Neural cell (in vitro differentiated cells): ENCODE data around the gene PCNX1. TPM values are rescaled to one million over a fixed set of nuclear protein-coding genes. Genes with fewer than 3 reads are reported as not detected.

ENCODE experiments used
- H2AFZ ChIP-seq: fragments of 200-600, 300-800 bp; sonication (generic), shearing (Covaris generic); 2 replicates; pipeline ENCODE4 v1.6.0; 2014; ENCODE audit warnings: low read depth, mild to moderate bottlenecking, antibody characterized with exemption, low read length, moderate library complexity
- H3F3A ChIP-seq: fragments of 200-600 bp; shearing (Covaris generic); 2 replicates; pipeline ENCODE4 v1.6.1; 2016; ENCODE audit warnings: mild to moderate bottlenecking, moderate library complexity, mixed read lengths, antibody characterized with exemption, low read length; ENCODE audit not compliant: insufficient read depth, poor library complexity, severe bottlenecking
- H3K27ac ChIP-seq: fragments of 200-600, 300-800 bp; sonication (generic), shearing (Covaris generic); 2 replicates; pipeline ENCODE4 v1.5.1; 2014; ENCODE audit warnings: mild to moderate bottlenecking, low read length, moderate library complexity
- H3K27me3 ChIP-seq: fragments of 300-800, 200-600 bp; sonication (generic), shearing (Covaris generic); 2 replicates; pipeline ENCODE4 v1.6.0; 2014; ENCODE audit warnings: mild to moderate bottlenecking, low read depth, low read length, moderate library complexity; ENCODE audit not compliant: insufficient read depth
- H3K36me3 ChIP-seq: fragments of 300-800, 200-600 bp; sonication (generic), shearing (Covaris generic); 2 replicates; pipeline ENCODE4 v1.5.1; 2014; ENCODE audit warnings: mild to moderate bottlenecking, antibody characterized with exemption, low read length, moderate library complexity; ENCODE audit not compliant: insufficient read depth
- H3K4me2 ChIP-seq: fragments of 300-800, 200-600 bp; sonication (generic), shearing (Covaris generic); 2 replicates; pipeline ENCODE4 v1.6.0; 2014; ENCODE audit warnings: mild to moderate bottlenecking, low read length
- H3K4me3 ChIP-seq: fragments of 300-800, 200-600 bp; sonication (generic), shearing (Covaris generic); 2 replicates; pipeline ENCODE4 v1.5.1; 2014; ENCODE audit warnings: mild to moderate bottlenecking, low read length, moderate library complexity
- H3K79me2 ChIP-seq: fragments of 200-600 bp; shearing (Covaris generic); replicated peaks from 2 replicates; pipeline ENCODE4 v1.6.0; 2014; ENCODE audit warnings: mild to moderate bottlenecking, low read length, moderate library complexity; ENCODE audit not compliant: insufficient read depth
- H3K9ac ChIP-seq: fragments of 300-800, 200-600 bp; sonication (generic), shearing (Covaris generic); 2 replicates; pipeline ENCODE4 v1.6.1; 2016; ENCODE audit warnings: mild to moderate bottlenecking, low read length, mixed read lengths
- H3K9me2 ChIP-seq: fragments of 200-600 bp; shearing (Covaris generic); 2 replicates; pipeline ENCODE4 v1.6.1; 2016; ENCODE audit warnings: mild to moderate bottlenecking, low read length, mixed read lengths; ENCODE audit not compliant: insufficient read depth
- H3K9me3 ChIP-seq: fragments of 200-600, 300-800 bp; sonication (generic), shearing (Covaris generic); 2 replicates; pipeline ENCODE4 v1.6.1; 2016; ENCODE audit warnings: mild to moderate bottlenecking, mixed run types, low read length, moderate library complexity, mixed read lengths
- H4K20me1 ChIP-seq: fragments of 200-600 bp; shearing (Covaris generic); 2 replicates; pipeline ENCODE4 v1.6.1; 2016; ENCODE audit warnings: mild to moderate bottlenecking, mixed run types; ENCODE audit not compliant: insufficient read depth
- EP300 ChIP-seq: fragments of 450-650 bp; conservative IDR thresholded peaks from 2 replicates; pipeline ENCODE4 v1.6.1; 2014; ENCODE audit warnings: antibody characterized with exemption, mild to moderate bottlenecking, moderate library complexity; ENCODE audit not compliant: poor library complexity, severe bottlenecking
- EZH2 ChIP-seq: fragments of 200-600, 300-800 bp; shearing (Covaris generic), sonication (generic); IDR thresholded peaks from 2 replicates; pipeline ENCODE4 v1.6.1; 2014; ENCODE audit warnings: antibody characterized with exemption, low read length, borderline replicate concordance, mild to moderate bottlenecking; ENCODE audit not compliant: insufficient read depth, poor library complexity, severe bottlenecking
- MXI1 ChIP-seq: fragments of 450-650 bp; conservative IDR thresholded peaks from 2 replicates; pipeline ENCODE4 v1.6.1; 2014; ENCODE audit warnings: antibody characterized with exemption, mild to moderate bottlenecking; ENCODE audit not compliant: poor library complexity, severe bottlenecking
- POLR2AphosphoS5 ChIP-seq: IDR thresholded peaks from 2 replicates; pipeline ENCODE4 v1.6.1; 2012
- RAD21 ChIP-seq: fragments of 450-650 bp; conservative IDR thresholded peaks from 2 replicates; pipeline ENCODE4 v1.6.1; 2014; ENCODE audit warnings: antibody characterized with exemption, mild to moderate bottlenecking, moderate library complexity
- SMC3 ChIP-seq: fragments of 450-650 bp; conservative IDR thresholded peaks from 2 replicates; pipeline ENCODE4 v1.6.1; 2014; ENCODE audit warnings: antibody characterized with exemption, mild to moderate bottlenecking, moderate library complexity; ENCODE audit not compliant: poor library complexity
- TAF1 ChIP-seq: IDR thresholded peaks from 2 replicates; pipeline ENCODE4 v1.6.1; 2012; ENCODE audit warnings: low read depth
- polyA plus RNA-seq: library from polyadenylated mRNA; depleted of rRNA; stranded (reverse); fragments of >200 nt; gene quantifications from 2 replicates; pipeline ENCODE4 v1.2.3, GENCODE V29; 2014
- TF ChIP-seq, protein P1 (sequence below): fragments of 450-650 bp; IDR thresholded peaks from 2 replicates; pipeline ENCODE4 v1.5.1; 2014; ENCODE audit warnings: antibody characterized with exemption, mild to moderate bottlenecking, moderate library complexity; ENCODE audit not compliant: poor library complexity, severe bottlenecking
- TF ChIP-seq, protein P2 (sequence below): IDR thresholded peaks from 2 replicates; pipeline ENCODE4 v1.6.1; 2012; ENCODE audit warnings: borderline replicate concordance

PCNX1 gene
- polyA plus RNA-seq, 1 donor from 2014 or later: 23.7 TPM

DNA sequence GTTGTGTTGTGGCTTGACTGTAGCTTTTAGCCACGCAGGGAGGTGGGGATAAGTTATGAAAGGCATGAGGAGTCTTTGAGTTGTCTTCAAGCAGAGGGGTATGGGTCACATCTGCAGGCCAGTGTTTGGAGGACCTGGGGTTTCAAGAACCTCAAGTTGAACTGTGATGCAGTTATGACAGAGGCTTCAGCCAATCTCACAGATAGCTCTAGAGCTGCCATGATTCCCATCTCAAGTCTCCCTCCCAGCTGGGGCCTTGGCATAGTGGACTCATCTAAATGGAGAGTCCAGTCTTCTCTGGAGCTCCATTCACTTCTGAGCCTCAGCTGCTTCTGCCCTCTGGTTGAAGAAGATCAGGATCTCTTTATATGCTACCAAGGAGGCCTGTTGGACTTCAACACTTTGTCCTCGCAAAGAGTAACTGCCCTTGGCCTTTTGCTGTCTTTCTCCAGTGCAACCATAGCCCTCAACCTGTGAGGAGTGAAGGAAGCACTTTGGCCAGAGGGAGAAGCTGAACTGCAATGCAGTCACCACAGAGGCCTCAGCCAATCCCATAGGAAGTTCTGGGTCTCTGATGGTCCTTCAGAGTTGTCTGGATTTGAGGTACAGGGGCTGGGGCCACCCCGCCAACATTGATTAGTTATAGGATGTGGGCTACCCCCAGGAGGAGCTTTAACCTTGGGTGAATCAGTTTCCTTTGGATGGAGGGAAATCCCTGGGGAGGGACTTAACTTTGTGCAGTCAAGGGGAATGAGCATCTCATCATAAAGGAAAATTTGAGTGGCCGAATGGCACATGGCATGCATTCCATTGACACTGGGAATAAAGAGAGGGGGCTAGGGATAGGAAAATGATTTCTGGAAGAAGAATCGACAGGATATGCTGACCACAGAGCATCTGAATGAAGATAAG lies 230.5 kb downstream of the PCNX1 start:
- no peak overlapping the region for H3K9ac ChIP-seq
- no peaks in the 10 kb centered on the region for H3F3A ChIP-seq
- H3K9me3 ChIP-seq: no peaks in the 10 kb centered on the region
- no peak overlapping the region for H3K4me2 ChIP-seq
- H2AFZ ChIP-seq: no peak overlapping the region
- H3K9me2 ChIP-seq: no peaks in the 10 kb centered on the region
- no peaks in the 10 kb centered on the region for H3K36me3 ChIP-seq
- no peaks in the 10 kb centered on the region for H3K27me3 ChIP-seq
- no peaks in the 10 kb centered on the region for H3K79me2 ChIP-seq
- H3K4me3 ChIP-seq: no peak overlapping the region
- no peak for TF ChIP-seq EP300
- no peak for TF ChIP-seq SMC3
- TF ChIP-seq, protein P1, sequence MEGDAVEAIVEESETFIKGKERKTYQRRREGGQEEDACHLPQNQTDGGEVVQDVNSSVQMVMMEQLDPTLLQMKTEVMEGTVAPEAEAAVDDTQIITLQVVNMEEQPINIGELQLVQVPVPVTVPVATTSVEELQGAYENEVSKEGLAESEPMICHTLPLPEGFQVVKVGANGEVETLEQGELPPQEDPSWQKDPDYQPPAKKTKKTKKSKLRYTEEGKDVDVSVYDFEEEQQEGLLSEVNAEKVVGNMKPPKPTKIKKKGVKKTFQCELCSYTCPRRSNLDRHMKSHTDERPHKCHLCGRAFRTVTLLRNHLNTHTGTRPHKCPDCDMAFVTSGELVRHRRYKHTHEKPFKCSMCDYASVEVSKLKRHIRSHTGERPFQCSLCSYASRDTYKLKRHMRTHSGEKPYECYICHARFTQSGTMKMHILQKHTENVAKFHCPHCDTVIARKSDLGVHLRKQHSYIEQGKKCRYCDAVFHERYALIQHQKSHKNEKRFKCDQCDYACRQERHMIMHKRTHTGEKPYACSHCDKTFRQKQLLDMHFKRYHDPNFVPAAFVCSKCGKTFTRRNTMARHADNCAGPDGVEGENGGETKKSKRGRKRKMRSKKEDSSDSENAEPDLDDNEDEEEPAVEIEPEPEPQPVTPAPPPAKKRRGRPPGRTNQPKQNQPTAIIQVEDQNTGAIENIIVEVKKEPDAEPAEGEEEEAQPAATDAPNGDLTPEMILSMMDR: no peak
- no peak for TF ChIP-seq TAF1
- TF ChIP-seq, protein P2, sequence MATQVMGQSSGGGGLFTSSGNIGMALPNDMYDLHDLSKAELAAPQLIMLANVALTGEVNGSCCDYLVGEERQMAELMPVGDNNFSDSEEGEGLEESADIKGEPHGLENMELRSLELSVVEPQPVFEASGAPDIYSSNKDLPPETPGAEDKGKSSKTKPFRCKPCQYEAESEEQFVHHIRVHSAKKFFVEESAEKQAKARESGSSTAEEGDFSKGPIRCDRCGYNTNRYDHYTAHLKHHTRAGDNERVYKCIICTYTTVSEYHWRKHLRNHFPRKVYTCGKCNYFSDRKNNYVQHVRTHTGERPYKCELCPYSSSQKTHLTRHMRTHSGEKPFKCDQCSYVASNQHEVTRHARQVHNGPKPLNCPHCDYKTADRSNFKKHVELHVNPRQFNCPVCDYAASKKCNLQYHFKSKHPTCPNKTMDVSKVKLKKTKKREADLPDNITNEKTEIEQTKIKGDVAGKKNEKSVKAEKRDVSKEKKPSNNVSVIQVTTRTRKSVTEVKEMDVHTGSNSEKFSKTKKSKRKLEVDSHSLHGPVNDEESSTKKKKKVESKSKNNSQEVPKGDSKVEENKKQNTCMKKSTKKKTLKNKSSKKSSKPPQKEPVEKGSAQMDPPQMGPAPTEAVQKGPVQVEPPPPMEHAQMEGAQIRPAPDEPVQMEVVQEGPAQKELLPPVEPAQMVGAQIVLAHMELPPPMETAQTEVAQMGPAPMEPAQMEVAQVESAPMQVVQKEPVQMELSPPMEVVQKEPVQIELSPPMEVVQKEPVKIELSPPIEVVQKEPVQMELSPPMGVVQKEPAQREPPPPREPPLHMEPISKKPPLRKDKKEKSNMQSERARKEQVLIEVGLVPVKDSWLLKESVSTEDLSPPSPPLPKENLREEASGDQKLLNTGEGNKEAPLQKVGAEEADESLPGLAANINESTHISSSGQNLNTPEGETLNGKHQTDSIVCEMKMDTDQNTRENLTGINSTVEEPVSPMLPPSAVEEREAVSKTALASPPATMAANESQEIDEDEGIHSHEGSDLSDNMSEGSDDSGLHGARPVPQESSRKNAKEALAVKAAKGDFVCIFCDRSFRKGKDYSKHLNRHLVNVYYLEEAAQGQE: no peak
- no peak for TF ChIP-seq EZH2
- TF ChIP-seq POLR2AphosphoS5: no peak
- TF ChIP-seq MXI1: no peak
- no peak for TF ChIP-seq RAD21
- no peak overlapping the region for H3K27ac ChIP-seq
- no peaks in the 10 kb centered on the region for H4K20me1 ChIP-seq

DNA sequence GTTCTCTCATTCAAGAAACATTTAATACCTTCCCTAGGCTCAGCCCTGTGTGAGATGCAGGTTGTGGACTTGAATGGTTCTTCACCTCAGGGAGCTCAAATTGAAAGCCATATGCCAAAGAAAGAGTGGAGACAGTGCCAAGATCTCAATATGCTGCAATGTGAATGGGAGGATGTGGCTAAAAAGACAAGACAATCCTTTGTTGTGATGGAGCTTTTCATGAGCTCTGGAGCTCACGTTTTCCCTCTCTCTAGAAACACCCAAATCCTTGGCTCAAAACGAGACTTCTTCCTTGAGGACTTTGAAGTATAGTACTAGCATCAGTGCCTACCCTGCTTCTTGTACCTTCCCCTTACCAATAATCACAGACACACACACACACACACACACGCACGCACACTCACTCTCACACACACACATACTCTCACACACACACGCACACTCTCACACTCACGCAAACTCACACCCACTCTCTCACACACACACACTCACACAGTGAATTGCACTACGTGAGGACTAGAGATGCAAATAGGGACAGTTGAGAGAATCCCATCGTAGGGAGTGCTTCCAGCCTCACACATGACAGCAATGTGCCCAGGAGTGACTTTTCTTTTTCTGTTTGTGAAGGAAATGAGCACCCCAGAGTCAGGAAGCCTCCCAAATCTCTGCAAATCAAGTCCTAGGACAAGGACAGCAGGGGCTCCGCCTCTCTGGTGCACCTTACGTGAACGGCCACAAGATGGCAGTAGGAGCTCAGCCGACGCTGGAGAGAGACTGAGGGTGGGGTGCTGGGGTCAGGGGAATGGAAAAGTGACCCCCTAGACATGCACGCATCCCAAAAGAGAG lies 231.4 kb downstream of the PCNX1 start:
- Histone ChIP-seq H3K9ac (no peak overlapping the region), H3F3A (no peaks in the 10 kb centered on the region), H4K20me1 (no peaks in the 10 kb centered on the region), H3K79me2 (no peaks in the 10 kb centered on the region), H3K36me3 (no peaks in the 10 kb centered on the region), H3K27me3 (no peaks in the 10 kb centered on the region), H3K27ac (no peak overlapping the region), H3K9me3 (no peaks in the 10 kb centered on the region), H3K4me2 (no peak overlapping the region), H3K9me2 (no peaks in the 10 kb centered on the region), H3K4me3 (no peak overlapping the region), H2AFZ (no peak overlapping the region)
- TF ChIP-seq SMC3 (peak; percentile 99), RAD21 (peak; percentile 99), EP300 (no peak)
- TF ChIP-seq, protein P1: peak; percentile 95
